GM12878 (cell line): Measurements from ENCODE around the gene DSTN. TPM values are rescaled to one million over a fixed set of nuclear protein-coding genes. Genes with fewer than 3 reads are reported as not detected.

Source experiments
- ATAC-seq: fragments of 200-7000 bp; cut with Tn5 transposase; 3 replicates; pipeline ENCODE4 v1.9.1; 2020; ENCODE audit warnings: mild to moderate bottlenecking, moderate library complexity
- BruUV-seq: library from RNA; stranded (reverse); fragments of 400-500 nt; replicated peaks from 2 replicates; lab custom pipeline; 2021; lab: Mats Ljungman, UMichigan
- CTCF ChIA-PET: fragments of 300-600 bp; sonication (Branson Sonifier 250); formaldehyde crosslinking; extraction: SDS; loops from one replicate; lab custom pipeline; 2021; ENCODE audit warnings: inconsistent platforms; lab: Yijun Ruan, JAX
- POLR2A ChIA-PET: fragments of 350-600 bp; formaldehyde crosslinking; extraction: SDS; loops from one replicate; lab custom pipeline; 2021; ENCODE audit warnings: inconsistent platforms; lab: Charles Lee
- RAD21 ChIA-PET: fragments of 300-600 bp; sonication (Branson Sonifier 250); formaldehyde crosslinking; loops from one replicate; lab custom pipeline; 2023; ENCODE audit warnings: antibody characterized with exemption; ENCODE audit not compliant: unreplicated experiment; lab: Charles Lee
- SMC1A ChIA-PET: fragments of 300-600 bp; sonication (Branson Sonifier 250); formaldehyde crosslinking; loops from one replicate; lab custom pipeline; 2023; ENCODE audit not compliant: unreplicated experiment, uncharacterized antibody; lab: Charles Lee
- DNase-seq: peaks from one replicate; pipeline ENCODE4 v3.0.0-alpha.2; 2011; ENCODE audit warnings: low read depth, low spot score
- FAIRE-seq: peaks from 3 replicates; lab custom pipeline; 2011; peaks lifted over from hg19 to GRCh38; lab: Jason Lieb, UNC
- H2AFZ ChIP-seq: 2 replicates; pipeline ENCODE4 v1.6.0; 2011; ENCODE audit warnings: low read depth, low read length, control low read depth; ENCODE audit not compliant: control insufficient read depth
- H3K27ac ChIP-seq: 2 replicates; pipeline ENCODE4 v1.5.1; 2011; ENCODE audit warnings: control low read depth; ENCODE audit not compliant: control insufficient read depth, insufficient read depth
- H3K27me3 ChIP-seq, 2 experiments: replicated peaks in 1 of 2; 2 replicates each; pipeline versions ENCODE4 v1.6.0 to v1.6.1; 2011; ENCODE audit warnings: low read length in 1 of 2; ENCODE audit not compliant: control insufficient read depth in 2 of 2, insufficient read depth in 2 of 2
- H3K36me3 ChIP-seq, 2 experiments: 2 replicates each; pipeline ENCODE4 v1.5.1; 2011; ENCODE audit warnings: low read length in 1 of 2; ENCODE audit not compliant: control insufficient read depth in 2 of 2, insufficient read depth in 2 of 2
- H3K4me1 ChIP-seq: 2 replicates; pipeline ENCODE4 v1.6.1; 2011; ENCODE audit warnings: mild to moderate bottlenecking, low read length, moderate library complexity, mixed read lengths; ENCODE audit not compliant: control insufficient read depth, insufficient read depth
- H3K4me2 ChIP-seq: 2 replicates; pipeline ENCODE4 v1.6.0; 2011; ENCODE audit warnings: control low read depth; ENCODE audit not compliant: control insufficient read depth, insufficient read depth
- H3K4me3 ChIP-seq: fragments of 200-600 bp; sonication (generic); 2 replicates; pipeline ENCODE4 v1.5.1; 2016
- H3K79me2 ChIP-seq: 2 replicates; pipeline ENCODE4 v1.6.0; 2011; ENCODE audit warnings: low read length; ENCODE audit not compliant: control insufficient read depth, insufficient read depth
- H3K9ac ChIP-seq: 2 replicates; pipeline ENCODE4 v1.8.0; 2011; ENCODE audit warnings: low read length, control low read depth, mixed read lengths; ENCODE audit not compliant: control insufficient read depth, insufficient read depth
- H3K9me3 ChIP-seq: replicated peaks from 3 replicates; pipeline ENCODE4 v1.5.1; 2011; ENCODE audit warnings: mild to moderate bottlenecking, low read length; ENCODE audit not compliant: control insufficient read depth, insufficient read depth
- H4K20me1 ChIP-seq: 2 replicates; pipeline ENCODE4 v1.6.0; 2011; ENCODE audit not compliant: control insufficient read depth, insufficient read depth
- RAD21 ChIP-seq: IDR thresholded peaks from 2 replicates; pipeline ENCODE4 v1.6.1; 2011; ENCODE audit warnings: mild to moderate bottlenecking, low read depth, low read length, moderate library complexity; ENCODE audit not compliant: insufficient read depth
- SMC3 ChIP-seq: IDR thresholded peaks from 2 replicates; pipeline ENCODE4 v1.6.1; 2011; ENCODE audit warnings: low read length, improper control_type of control experiment, borderline replicate concordance
- WGBS: methylation state at CpG from one replicate; pipeline ENCODE4 v1.1.6; 2016; ENCODE audit warnings: low lambda C conversion rate; ENCODE audit not compliant: insufficient replicate concordance, insufficient coverage; ENCODE audit errors: missing lambda C conversion rate; 5-methylcytosine and 5-hydroxymethylcytosine counted together
- in situ Hi-C: fragments of 300-500 bp; cut with MboI; formaldehyde crosslinking; loops from 9 replicates; pipeline ENCODE4 v1.14.3; 2018; ENCODE audit warnings: mixed read lengths
- intact Hi-C: fragments of 100-400 bp; cut with micrococcal nuclease; formaldehyde crosslinking; loops from one replicate; pipeline ENCODE4 v1.14.2; 2022; ENCODE audit not compliant: unreplicated experiment
- polyA plus RNA-seq, 11 experiments: library from polyadenylated mRNA; depleted of rRNA in 4 of 11; unstranded in 6 of 11; stranded (reverse) in 5 of 11; fragments of >200 nt; fragmentation: Nextera tagmentation in 4 of 11; fragmentation: Illumina TruSeq in 1 of 11; extraction: Ambion mirVana in 4 of 11; extraction: Trizol in 1 of 11; gene quantifications; 1 replicate in 1 of 11; 2 replicates in 10 of 11; pipeline versions ENCODE4 v1.2.1 to v1.2.3, GENCODE V29; 2011 to 2016; ENCODE audit warnings: inconsistent platforms in 2 of 11, missing spikeins in 2 of 11, low read depth in 1 of 11
- total RNA-seq, 4 experiments: library from RNA; depleted of rRNA in 3 of 4; stranded (reverse); fragments of >200 nt in 3 of 4; fragmentation: Illumina TruSeq in 1 of 4; extraction: Trizol in 1 of 4; gene quantifications; 2 replicates each; pipeline versions ENCODE4 v1.2.1 to v1.2.3, GENCODE V29; 2013 to 2021
- TF ChIP-seq, protein P1 (sequence below), 3 experiments: IDR thresholded peaks in 2 of 3; conservative IDR thresholded peaks in 1 of 3; 2 replicates each; pipeline ENCODE4 v1.5.1; 2011; ENCODE audit warnings: low read depth in 3 of 3, low read length in 3 of 3, mild to moderate bottlenecking in 3 of 3, control low read depth in 2 of 3, moderate library complexity in 2 of 3, inconsistent platforms in 1 of 3, mixed read lengths in 1 of 3; ENCODE audit not compliant: control insufficient read depth in 2 of 3, insufficient read depth in 1 of 3; ENCODE audit errors: extremely low read depth in 1 of 3
- TF ChIP-seq, protein P2 (sequence below): IDR thresholded peaks from 2 replicates; pipeline ENCODE4 v1.6.1; 2011; ENCODE audit warnings: low read depth, low read length, improper control_type of control experiment, borderline replicate concordance
- TF ChIP-seq, protein P3 (sequence below): IDR thresholded peaks from 2 replicates; pipeline ENCODE4 v1.6.1; 2011; ENCODE audit warnings: borderline replicate concordance, low read depth, mild to moderate bottlenecking, moderate library complexity, mixed read lengths, low read length; ENCODE audit not compliant: insufficient read depth; ENCODE audit errors: extremely low read length

Gene DSTN
- total and polyA plus RNA-seq, 10 of the 15 experiments (the other 5 are each of a cell fraction or from before 2014, with no cell fraction given): 26.7 to 137 (median 40.8) TPM

DNA sequence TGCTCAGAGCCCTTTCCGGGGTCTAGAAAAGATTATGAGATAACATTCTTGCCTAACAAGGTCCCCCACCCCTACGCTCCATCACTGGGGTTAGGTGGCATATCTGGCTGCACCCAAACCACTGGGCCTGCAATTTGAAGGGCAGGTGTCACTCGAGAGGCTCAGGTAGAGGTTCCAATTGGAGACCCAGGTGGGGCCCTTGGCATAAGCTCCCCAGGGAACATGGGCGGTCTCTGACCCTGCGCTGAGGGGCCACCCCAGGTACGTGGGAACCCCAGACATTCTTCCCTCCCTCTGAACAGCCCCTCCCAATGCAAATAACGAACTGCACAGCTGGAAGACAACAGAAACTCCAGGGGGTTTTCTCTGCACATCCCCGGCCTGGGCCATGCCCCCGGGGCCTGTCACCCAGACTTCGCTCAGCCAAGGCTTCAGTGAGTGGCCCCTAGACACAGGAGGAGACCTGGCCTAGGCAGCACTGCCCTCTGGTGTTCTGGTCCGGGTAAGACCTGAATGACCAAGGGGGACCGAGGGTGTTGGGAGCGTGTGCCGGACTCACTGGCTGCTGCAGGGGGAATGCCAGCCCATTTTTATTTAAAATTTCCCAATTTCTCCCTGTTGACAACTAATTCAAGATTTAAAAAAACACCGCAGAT, 47.5 kb downstream of the DSTN start:
- TF ChIP-seq, protein P1, sequence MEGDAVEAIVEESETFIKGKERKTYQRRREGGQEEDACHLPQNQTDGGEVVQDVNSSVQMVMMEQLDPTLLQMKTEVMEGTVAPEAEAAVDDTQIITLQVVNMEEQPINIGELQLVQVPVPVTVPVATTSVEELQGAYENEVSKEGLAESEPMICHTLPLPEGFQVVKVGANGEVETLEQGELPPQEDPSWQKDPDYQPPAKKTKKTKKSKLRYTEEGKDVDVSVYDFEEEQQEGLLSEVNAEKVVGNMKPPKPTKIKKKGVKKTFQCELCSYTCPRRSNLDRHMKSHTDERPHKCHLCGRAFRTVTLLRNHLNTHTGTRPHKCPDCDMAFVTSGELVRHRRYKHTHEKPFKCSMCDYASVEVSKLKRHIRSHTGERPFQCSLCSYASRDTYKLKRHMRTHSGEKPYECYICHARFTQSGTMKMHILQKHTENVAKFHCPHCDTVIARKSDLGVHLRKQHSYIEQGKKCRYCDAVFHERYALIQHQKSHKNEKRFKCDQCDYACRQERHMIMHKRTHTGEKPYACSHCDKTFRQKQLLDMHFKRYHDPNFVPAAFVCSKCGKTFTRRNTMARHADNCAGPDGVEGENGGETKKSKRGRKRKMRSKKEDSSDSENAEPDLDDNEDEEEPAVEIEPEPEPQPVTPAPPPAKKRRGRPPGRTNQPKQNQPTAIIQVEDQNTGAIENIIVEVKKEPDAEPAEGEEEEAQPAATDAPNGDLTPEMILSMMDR (IDR thresholded peaks at IDR 0.05 in 2 of 3, conservative IDR thresholded peaks at IDR 0.05 in 1 of 3; ENCODE audit: control insufficient read depth in 2 of 3, extremely low read depth in 1 of 3, insufficient read depth in 1 of 3, low read depth in 3 of 3, low read length in 3 of 3): peak; percentile 47 to 61 (median 57); a peak in 5 of 6 replicates
- TF ChIP-seq RAD21 (peak; percentile 89), SMC3 (peak; percentile 68; the same call in 1 of the 2 replicates)
- TF ChIP-seq, protein P2, sequence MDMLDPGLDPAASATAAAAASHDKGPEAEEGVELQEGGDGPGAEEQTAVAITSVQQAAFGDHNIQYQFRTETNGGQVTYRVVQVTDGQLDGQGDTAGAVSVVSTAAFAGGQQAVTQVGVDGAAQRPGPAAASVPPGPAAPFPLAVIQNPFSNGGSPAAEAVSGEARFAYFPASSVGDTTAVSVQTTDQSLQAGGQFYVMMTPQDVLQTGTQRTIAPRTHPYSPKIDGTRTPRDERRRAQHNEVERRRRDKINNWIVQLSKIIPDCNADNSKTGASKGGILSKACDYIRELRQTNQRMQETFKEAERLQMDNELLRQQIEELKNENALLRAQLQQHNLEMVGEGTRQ: no peak
- TF ChIP-seq, protein P3, sequence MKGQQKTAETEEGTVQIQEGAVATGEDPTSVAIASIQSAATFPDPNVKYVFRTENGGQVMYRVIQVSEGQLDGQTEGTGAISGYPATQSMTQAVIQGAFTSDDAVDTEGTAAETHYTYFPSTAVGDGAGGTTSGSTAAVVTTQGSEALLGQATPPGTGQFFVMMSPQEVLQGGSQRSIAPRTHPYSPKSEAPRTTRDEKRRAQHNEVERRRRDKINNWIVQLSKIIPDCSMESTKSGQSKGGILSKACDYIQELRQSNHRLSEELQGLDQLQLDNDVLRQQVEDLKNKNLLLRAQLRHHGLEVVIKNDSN: no peak
- TF ChIP-seq, all 136 proteins: peak for 3
- no peak for DNase-seq
- no peaks in the 10 kb centered on the region for H3K4me1 ChIP-seq
- peaks cover 10 to 16% of the 10 kb centered on the region in 2 experiments; a peak in 3 of 4 replicates for H3K36me3 ChIP-seq
- in situ Hi-C loops: loop anchor here (5.0 kb wide), 1 partner anchor 80 kb away; no protein-coding TSS in a partner anchor
- H3K9me3 ChIP-seq: no peaks in the 10 kb centered on the region
- intact Hi-C loops: loop anchor here (1.0 to 2.0 kb wide), 2 partner anchors 80 to 113 kb away; no protein-coding TSS in a partner anchor
- CTCF ChIA-PET: interaction anchor here (1.3 kb wide), 1 partner anchor 81 kb away, joined by 9 read pairs; no protein-coding TSS in a partner anchor
- 46% methylated on average over 15 of the region's 15 CpGs for WGBS
- SMC1A ChIA-PET: interaction anchor here (1.0 kb wide), 1 partner anchor 81 kb away, joined by 6 read pairs; no protein-coding TSS in a partner anchor
- H3K4me2 ChIP-seq: no peak overlapping the region
- POLR2A ChIA-PET: no interaction called here
- no peaks in the 10 kb centered on the region for H3K27me3 ChIP-seq
- no peaks in the 10 kb centered on the region for H4K20me1 ChIP-seq
- no peak overlapping the region for H2AFZ ChIP-seq
- H3K79me2 ChIP-seq: no peaks in the 10 kb centered on the region
- ATAC-seq: peak; percentile 82
- no peak for FAIRE-seq
- no peak overlapping the region for H3K9ac ChIP-seq
- BruUV-seq: no TSS peak
- H3K27ac ChIP-seq: no peak overlapping the region
- no peak overlapping the region for H3K4me3 ChIP-seq
- RAD21 ChIA-PET: interaction anchor here (1.8 to 1.9 kb wide), 2 partner anchors 81 to 112 kb away, joined by 5 read pairs; no protein-coding TSS in a partner anchor
